ENCODE results near the gene GNA14.
"Not testable (repeated sequence)": the region's sequence is repeated elsewhere in the genome, so short reads cannot be mapped to it uniquely, and the experiment has no call there.

GNA14 gene

DNA sequence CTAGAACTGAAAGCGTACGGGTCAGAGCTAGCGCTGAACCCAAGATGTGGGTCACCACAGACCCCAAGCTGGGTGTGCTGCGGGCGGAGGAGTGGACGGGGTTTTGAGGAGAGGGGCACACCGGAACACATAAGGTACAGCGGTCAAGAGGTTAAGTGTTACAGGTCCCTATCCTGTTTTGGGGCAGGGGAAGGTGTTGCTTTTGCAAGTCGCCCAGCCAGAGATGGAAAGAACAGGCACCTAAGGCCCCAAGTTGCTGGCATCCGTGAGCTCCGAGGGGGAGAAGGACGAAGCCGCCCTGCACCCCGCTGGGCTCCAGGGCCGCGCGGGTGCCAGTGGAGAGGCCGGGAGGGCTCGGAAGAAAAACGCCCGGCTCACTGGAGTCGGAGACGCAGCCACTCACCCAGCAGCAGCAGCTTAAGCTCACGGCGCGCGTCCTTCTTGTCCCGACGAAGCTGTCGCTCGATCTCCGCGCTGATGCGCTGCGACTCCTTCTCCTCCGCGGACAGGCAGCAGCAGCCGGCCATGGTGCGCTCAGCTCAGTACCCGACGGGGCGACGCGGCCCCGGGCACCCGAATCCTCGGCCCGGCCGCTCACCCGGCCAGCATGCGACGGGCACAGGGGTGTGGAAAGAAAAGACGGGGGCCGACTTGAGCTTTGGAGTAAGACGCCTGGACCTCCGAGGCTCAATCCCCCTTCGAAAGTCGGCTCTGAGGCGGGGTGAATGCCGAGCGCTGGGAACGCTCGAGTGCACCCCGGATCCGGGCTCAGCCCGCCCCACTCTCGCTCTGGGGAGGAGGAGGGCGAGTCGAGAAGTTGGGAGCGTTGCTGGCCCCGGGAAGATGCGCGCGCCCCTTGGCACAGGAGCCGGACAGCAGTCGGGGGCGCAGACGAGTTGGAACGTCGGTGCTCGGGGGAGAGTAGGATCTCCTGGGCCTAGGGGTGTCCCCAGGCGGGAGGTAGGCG, 572 bp downstream of the GNA14 start:
- Histone ChIP-seq H3K4me3 (ENCODE audit: low read depth in 1 of 5, low read length in 5 of 5) (peak overlapping the region; percentile 80 to 96 (median 83)), H3K36me3 (ENCODE audit: control insufficient read depth in 5 of 5, insufficient read depth in 5 of 5, low read length in 5 of 5) (no peaks in the 10 kb centered on the region), H3K27ac (ENCODE audit: low read depth, low read length) (peak overlapping the region; percentile 37), H3K27me3 (ENCODE audit: control insufficient read depth in 5 of 5, insufficient read depth in 4 of 5, low read length in 5 of 5) (no peaks in the 10 kb centered on the region), H3K9ac (ENCODE audit: low read length in 5 of 5) (peak overlapping the region; percentile 32 to 58 (median 42)), H3K4me1 (ENCODE audit: control insufficient read depth in 5 of 5, insufficient read depth in 5 of 5, low read length in 5 of 5) (peaks cover 6 to 27% (median 23%) of the 10 kb centered on the region in 5 donors), H3K9me3 (ENCODE audit: control insufficient read depth in 5 of 5, low read length in 5 of 5) (no peaks in the 10 kb centered on the region)

GRCh38 chr9:77643871-77644270, 4.3 kb downstream of the GNA14 start:
- no peaks in the 10 kb centered on the region for H3K36me3 ChIP-seq (ENCODE audit: control insufficient read depth in 5 of 5, insufficient read depth in 5 of 5, low read length in 5 of 5)
- H3K4me3 ChIP-seq (ENCODE audit: low read depth in 1 of 5, low read length in 5 of 5): no peak overlapping the region
- no peak overlapping the region for H3K9ac ChIP-seq (ENCODE audit: low read length in 5 of 5)
- H3K9me3 ChIP-seq (ENCODE audit: control insufficient read depth in 5 of 5, low read length in 5 of 5): no peaks in the 10 kb centered on the region
- H3K4me1 ChIP-seq (ENCODE audit: control insufficient read depth in 5 of 5, insufficient read depth in 5 of 5, low read length in 5 of 5): peaks cover 2 to 20% (median 16%) of the 10 kb centered on the region in 5 donors
- H3K27me3 ChIP-seq (ENCODE audit: control insufficient read depth in 5 of 5, insufficient read depth in 4 of 5, low read length in 5 of 5): no peaks in the 10 kb centered on the region
- no peak overlapping the region for H3K27ac ChIP-seq (ENCODE audit: low read depth, low read length)

- H3K27me3 ChIP-seq (ENCODE audit: control insufficient read depth in 5 of 5, insufficient read depth in 4 of 5, low read length in 5 of 5): no peaks in the 10 kb centered on the region
- H3K36me3 ChIP-seq (ENCODE audit: control insufficient read depth in 5 of 5, insufficient read depth in 5 of 5, low read length in 5 of 5): no peaks in the 10 kb centered on the region
- H3K9me3 ChIP-seq (ENCODE audit: control insufficient read depth in 5 of 5, low read length in 5 of 5): no peaks in the 10 kb centered on the region
- no peak overlapping the region for H3K4me3 ChIP-seq (ENCODE audit: low read depth in 1 of 5, low read length in 5 of 5)
- H3K4me1 ChIP-seq (ENCODE audit: control insufficient read depth in 5 of 5, insufficient read depth in 5 of 5, low read length in 5 of 5): no peaks in the 10 kb centered on the region
- H3K9ac ChIP-seq (ENCODE audit: low read length in 5 of 5): no peak overlapping the region
- H3K27ac ChIP-seq (ENCODE audit: low read depth, low read length): no peak overlapping the region
Measured at GRCh38 chr9:77640741-77641580, 7.2 kb downstream of the GNA14 start.

DNA sequence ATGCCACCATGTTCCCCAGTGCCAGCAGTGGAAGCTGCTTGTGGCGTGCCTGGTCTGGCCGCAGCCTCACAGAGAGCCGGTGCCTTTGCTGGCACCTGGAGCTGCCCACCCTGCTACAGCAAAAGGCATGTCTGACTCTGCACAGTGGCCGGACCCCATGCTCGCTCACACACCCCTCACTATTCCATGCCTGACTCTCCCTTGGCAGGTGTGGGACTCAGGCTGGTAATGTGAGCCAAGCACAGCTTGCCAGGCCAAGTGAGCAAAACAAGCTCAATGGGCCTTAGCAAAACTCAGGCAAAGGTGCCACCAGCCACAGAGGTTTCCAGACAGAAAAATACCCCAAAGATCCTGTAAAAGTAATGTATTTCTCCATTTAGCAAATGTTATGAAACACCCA, 15.5 kb downstream of the GNA14 start:
- no peak overlapping the region for H3K27ac ChIP-seq (ENCODE audit: low read depth, low read length)

DNA sequence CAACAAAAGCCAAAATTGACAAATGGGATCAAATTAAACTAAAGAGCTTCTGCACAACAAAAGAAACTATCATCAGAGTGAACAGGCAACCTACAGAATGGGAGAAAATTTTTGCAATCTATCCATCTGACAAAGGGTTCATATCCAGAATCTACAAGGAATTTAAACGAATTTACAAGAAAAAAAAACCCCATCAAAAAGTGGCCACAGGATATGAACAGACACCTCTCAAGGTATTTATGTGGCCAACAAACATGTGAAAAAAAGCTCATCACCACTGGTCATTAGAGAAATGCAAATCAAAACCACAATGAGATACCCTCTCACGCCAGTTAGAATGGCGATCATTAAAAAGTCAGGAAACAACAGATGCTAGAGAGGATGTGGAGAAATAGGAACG, 19.3 kb downstream of the GNA14 start:
- H3K9ac ChIP-seq (ENCODE audit: low read length in 5 of 5); H3K27me3 ChIP-seq (ENCODE audit: control insufficient read depth in 5 of 5, insufficient read depth in 4 of 5, low read length in 5 of 5); H3K4me3 ChIP-seq (ENCODE audit: low read depth in 1 of 5, low read length in 5 of 5); H3K36me3 ChIP-seq (ENCODE audit: control insufficient read depth in 5 of 5, insufficient read depth in 5 of 5, low read length in 5 of 5); H3K27ac ChIP-seq (ENCODE audit: low read depth, low read length); H3K9me3 ChIP-seq (ENCODE audit: control insufficient read depth in 5 of 5, low read length in 5 of 5); H3K4me1 ChIP-seq (ENCODE audit: control insufficient read depth in 5 of 5, insufficient read depth in 5 of 5, low read length in 5 of 5): not testable (repeated sequence)

More for the DNA sequence above, 15.5 kb downstream of the GNA14 start:
- Histone ChIP-seq H3K27me3 (ENCODE audit: control insufficient read depth in 5 of 5, insufficient read depth in 4 of 5, low read length in 5 of 5) (no peaks in the 10 kb centered on the region), H3K4me3 (ENCODE audit: low read depth in 1 of 5, low read length in 5 of 5) (no peak overlapping the region), H3K4me1 (ENCODE audit: control insufficient read depth in 5 of 5, insufficient read depth in 5 of 5, low read length in 5 of 5) (peaks cover 0 to 7% (median 0%) of the 10 kb centered on the region in 5 donors), H3K36me3 (ENCODE audit: control insufficient read depth in 5 of 5, insufficient read depth in 5 of 5, low read length in 5 of 5) (no peaks in the 10 kb centered on the region), H3K9ac (ENCODE audit: low read length in 5 of 5) (no peak overlapping the region), H3K9me3 (ENCODE audit: control insufficient read depth in 5 of 5, low read length in 5 of 5) (peaks cover 0 to 4% (median 0%) of the 10 kb centered on the region in 5 donors)

- Histone ChIP-seq H3K9me3 (ENCODE audit: control insufficient read depth in 5 of 5, low read length in 5 of 5) (peaks cover 0 to 4% (median 0%) of the 10 kb centered on the region in 5 donors), H3K36me3 (ENCODE audit: control insufficient read depth in 5 of 5, insufficient read depth in 5 of 5, low read length in 5 of 5) (no peaks in the 10 kb centered on the region), H3K4me3 (ENCODE audit: low read depth in 1 of 5, low read length in 5 of 5) (no peak overlapping the region)
Measured at GRCh38 chr9:77616191-77616590, 31.9 kb downstream of the GNA14 start.

DNA sequence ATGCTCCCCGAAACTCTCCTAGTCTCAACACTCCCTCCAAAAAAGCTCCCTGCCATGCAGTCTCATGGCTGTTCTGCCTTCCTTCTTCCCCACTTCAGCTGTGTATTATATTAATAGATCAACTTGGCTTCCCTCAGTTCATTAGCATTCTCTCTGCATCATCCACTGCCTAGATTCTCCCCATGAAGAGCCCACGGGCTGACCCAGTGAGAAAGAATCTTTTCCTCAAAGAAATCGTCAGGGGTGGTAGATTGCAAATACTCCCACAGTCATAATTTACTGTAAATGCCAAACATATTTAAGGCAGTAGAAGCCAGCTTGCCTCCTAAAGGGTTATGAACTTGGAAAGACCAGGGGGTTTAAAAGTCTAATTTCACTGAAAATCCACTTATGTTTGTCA, 33.5 kb downstream of the GNA14 start:
- no peaks in the 10 kb centered on the region for H3K36me3 ChIP-seq (ENCODE audit: control insufficient read depth in 5 of 5, insufficient read depth in 5 of 5, low read length in 5 of 5)
- no peak overlapping the region for H3K9ac ChIP-seq (ENCODE audit: low read length in 5 of 5)
- H3K4me1 ChIP-seq (ENCODE audit: control insufficient read depth in 5 of 5, insufficient read depth in 5 of 5, low read length in 5 of 5): no peaks in the 10 kb centered on the region
- H3K27me3 ChIP-seq (ENCODE audit: control insufficient read depth in 5 of 5, insufficient read depth in 4 of 5, low read length in 5 of 5): no peaks in the 10 kb centered on the region
- no peak overlapping the region for H3K4me3 ChIP-seq (ENCODE audit: low read depth in 1 of 5, low read length in 5 of 5)
- H3K9me3 ChIP-seq (ENCODE audit: control insufficient read depth in 5 of 5, low read length in 5 of 5): peaks cover 0 to 4% (median 0%) of the 10 kb centered on the region in 5 donors
- H3K27ac ChIP-seq (ENCODE audit: low read depth, low read length): no peak overlapping the region

More at GRCh38 chr9:77616191-77616590, 31.9 kb downstream of the GNA14 start:
- H3K9ac ChIP-seq (ENCODE audit: low read length in 5 of 5): no peak overlapping the region
- H3K4me1 ChIP-seq (ENCODE audit: control insufficient read depth in 5 of 5, insufficient read depth in 5 of 5, low read length in 5 of 5): no peaks in the 10 kb centered on the region
- H3K27ac ChIP-seq (ENCODE audit: low read depth, low read length): no peak overlapping the region
- H3K27me3 ChIP-seq (ENCODE audit: control insufficient read depth in 5 of 5, insufficient read depth in 4 of 5, low read length in 5 of 5): no peaks in the 10 kb centered on the region

GRCh38 chr9:77606526-77606925, 41.6 kb downstream of the GNA14 start:
- H3K27ac ChIP-seq (ENCODE audit: low read depth, low read length): peak overlapping the region; percentile 74
- no peaks in the 10 kb centered on the region for H3K27me3 ChIP-seq (ENCODE audit: control insufficient read depth in 5 of 5, insufficient read depth in 4 of 5, low read length in 5 of 5)
- no peak overlapping the region for H3K4me3 ChIP-seq (ENCODE audit: low read depth in 1 of 5, low read length in 5 of 5)
- H3K4me1 ChIP-seq (ENCODE audit: control insufficient read depth in 5 of 5, insufficient read depth in 5 of 5, low read length in 5 of 5): peaks cover 0 to 2% (median 0%) of the 10 kb centered on the region in 5 donors
- H3K36me3 ChIP-seq (ENCODE audit: control insufficient read depth in 5 of 5, insufficient read depth in 5 of 5, low read length in 5 of 5): no peaks in the 10 kb centered on the region
- no peak overlapping the region for H3K9ac ChIP-seq (ENCODE audit: low read length in 5 of 5)
- no peaks in the 10 kb centered on the region for H3K9me3 ChIP-seq (ENCODE audit: control insufficient read depth in 5 of 5, low read length in 5 of 5)

DNA sequence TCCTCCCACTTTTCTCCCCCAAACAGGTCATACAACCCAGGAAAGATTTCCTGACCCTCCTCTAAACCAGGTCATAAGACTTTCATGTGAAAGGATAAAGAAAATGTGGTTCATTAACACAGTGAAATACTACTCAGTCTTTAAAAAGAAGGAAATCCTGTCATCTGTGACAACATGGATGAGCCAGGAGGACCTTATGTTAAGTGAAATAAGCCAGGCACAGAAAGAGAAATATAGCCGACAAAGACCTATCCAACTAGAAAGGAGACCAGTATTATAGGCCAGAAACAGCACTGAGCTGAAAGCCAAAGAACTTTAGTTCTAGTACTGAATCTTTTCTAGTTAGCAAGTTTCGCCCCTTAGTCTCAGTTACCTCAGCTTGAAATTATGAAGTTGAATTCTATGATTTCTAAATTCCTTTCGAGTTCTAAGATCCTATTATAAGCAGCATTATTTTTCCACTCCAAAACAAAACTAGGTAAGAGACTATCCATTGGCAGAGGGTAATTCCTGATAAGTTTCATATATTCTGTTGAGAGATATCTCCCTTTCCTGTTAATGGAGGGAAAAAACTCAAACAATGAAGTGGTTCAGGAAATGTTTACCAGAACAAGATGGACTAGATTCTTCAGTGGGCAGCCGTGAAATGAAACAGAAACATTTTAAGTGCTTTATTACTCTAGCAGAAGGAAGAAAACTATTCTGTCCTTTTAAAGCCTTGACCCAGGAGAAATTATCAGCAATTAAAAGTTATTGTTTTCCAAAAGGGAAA, 42.5 kb downstream of the GNA14 start:
- H3K27me3 ChIP-seq (ENCODE audit: control insufficient read depth in 5 of 5, insufficient read depth in 4 of 5, low read length in 5 of 5): no peaks in the 10 kb centered on the region

More for the DNA sequence above, 42.5 kb downstream of the GNA14 start:
- Histone ChIP-seq H3K4me1 (ENCODE audit: control insufficient read depth in 5 of 5, insufficient read depth in 5 of 5, low read length in 5 of 5) (peaks cover 0 to 2% (median 0%) of the 10 kb centered on the region in 5 donors), H3K27ac (ENCODE audit: low read depth, low read length) (peak overlapping the region; percentile 74), H3K9me3 (ENCODE audit: control insufficient read depth in 5 of 5, low read length in 5 of 5) (no peaks in the 10 kb centered on the region), H3K9ac (ENCODE audit: low read length in 5 of 5) (no peak overlapping the region), H3K36me3 (ENCODE audit: control insufficient read depth in 5 of 5, insufficient read depth in 5 of 5, low read length in 5 of 5) (no peaks in the 10 kb centered on the region), H3K4me3 (ENCODE audit: low read depth in 1 of 5, low read length in 5 of 5) (no peak overlapping the region)

Data from subcutaneous abdominal adipose tissue (tissue), 5 donors.